GM12878 (cell line): Measurements from ENCODE around the gene CTIF. TPM values are rescaled to one million over a fixed set of nuclear protein-coding genes. Genes with fewer than 3 reads are reported as not detected.

Source experiments
- ATAC-seq: fragments of 200-7000 bp; cut with Tn5 transposase; 3 replicates; pipeline ENCODE4 v1.9.1; 2020; ENCODE audit warnings: mild to moderate bottlenecking, moderate library complexity
- BruUV-seq: library from RNA; stranded (reverse); fragments of 400-500 nt; replicated peaks from 2 replicates; lab custom pipeline; 2021; lab: Mats Ljungman, UMichigan
- CTCF ChIA-PET: fragments of 300-600 bp; sonication (Branson Sonifier 250); formaldehyde crosslinking; extraction: SDS; loops from one replicate; lab custom pipeline; 2021; ENCODE audit warnings: inconsistent platforms; lab: Yijun Ruan, JAX
- POLR2A ChIA-PET: fragments of 350-600 bp; formaldehyde crosslinking; extraction: SDS; loops from one replicate; lab custom pipeline; 2021; ENCODE audit warnings: inconsistent platforms; lab: Charles Lee
- RAD21 ChIA-PET: fragments of 300-600 bp; sonication (Branson Sonifier 250); formaldehyde crosslinking; loops from one replicate; lab custom pipeline; 2023; ENCODE audit warnings: antibody characterized with exemption; ENCODE audit not compliant: unreplicated experiment; lab: Charles Lee
- SMC1A ChIA-PET: fragments of 300-600 bp; sonication (Branson Sonifier 250); formaldehyde crosslinking; loops from one replicate; lab custom pipeline; 2023; ENCODE audit not compliant: unreplicated experiment, uncharacterized antibody; lab: Charles Lee
- DNase-seq: peaks from one replicate; pipeline ENCODE4 v3.0.0-alpha.2; 2011; ENCODE audit warnings: low read depth, low spot score
- FAIRE-seq: peaks from 3 replicates; lab custom pipeline; 2011; peaks lifted over from hg19 to GRCh38; lab: Jason Lieb, UNC
- H2AFZ ChIP-seq: 2 replicates; pipeline ENCODE4 v1.6.0; 2011; ENCODE audit warnings: low read depth, low read length, control low read depth; ENCODE audit not compliant: control insufficient read depth
- H3K27ac ChIP-seq: 2 replicates; pipeline ENCODE4 v1.5.1; 2011; ENCODE audit warnings: control low read depth; ENCODE audit not compliant: control insufficient read depth, insufficient read depth
- H3K27me3 ChIP-seq, 2 experiments: replicated peaks in 1 of 2; 2 replicates each; pipeline versions ENCODE4 v1.6.0 to v1.6.1; 2011; ENCODE audit warnings: low read length in 1 of 2; ENCODE audit not compliant: control insufficient read depth in 2 of 2, insufficient read depth in 2 of 2
- H3K36me3 ChIP-seq, 2 experiments: 2 replicates each; pipeline ENCODE4 v1.5.1; 2011; ENCODE audit warnings: low read length in 1 of 2; ENCODE audit not compliant: control insufficient read depth in 2 of 2, insufficient read depth in 2 of 2
- H3K4me1 ChIP-seq: 2 replicates; pipeline ENCODE4 v1.6.1; 2011; ENCODE audit warnings: mild to moderate bottlenecking, low read length, moderate library complexity, mixed read lengths; ENCODE audit not compliant: control insufficient read depth, insufficient read depth
- H3K4me2 ChIP-seq: 2 replicates; pipeline ENCODE4 v1.6.0; 2011; ENCODE audit warnings: control low read depth; ENCODE audit not compliant: control insufficient read depth, insufficient read depth
- H3K4me3 ChIP-seq: fragments of 200-600 bp; sonication (generic); 2 replicates; pipeline ENCODE4 v1.5.1; 2016
- H3K79me2 ChIP-seq: 2 replicates; pipeline ENCODE4 v1.6.0; 2011; ENCODE audit warnings: low read length; ENCODE audit not compliant: control insufficient read depth, insufficient read depth
- H3K9ac ChIP-seq: 2 replicates; pipeline ENCODE4 v1.8.0; 2011; ENCODE audit warnings: low read length, control low read depth, mixed read lengths; ENCODE audit not compliant: control insufficient read depth, insufficient read depth
- H3K9me3 ChIP-seq: replicated peaks from 3 replicates; pipeline ENCODE4 v1.5.1; 2011; ENCODE audit warnings: mild to moderate bottlenecking, low read length; ENCODE audit not compliant: control insufficient read depth, insufficient read depth
- H4K20me1 ChIP-seq: 2 replicates; pipeline ENCODE4 v1.6.0; 2011; ENCODE audit not compliant: control insufficient read depth, insufficient read depth
- BACH1 ChIP-seq: fragments of 450-650 bp; IDR thresholded peaks from 2 replicates; pipeline ENCODE4 v1.6.1; 2017; ENCODE audit warnings: mild to moderate bottlenecking, borderline replicate concordance
- BRCA1 ChIP-seq: IDR thresholded peaks from 2 replicates; pipeline ENCODE4 v1.6.1; 2011; ENCODE audit warnings: low read depth, low read length, improper control_type of control experiment
- CEBPB ChIP-seq, 2 experiments: fragments of 150-350 bp in 1 of 2; IDR thresholded peaks; 2 replicates each; pipeline ENCODE4 v1.6.1; 2012 to 2014; ENCODE audit warnings: low read depth in 2 of 2, low read length in 2 of 2, borderline replicate concordance in 1 of 2, inconsistent platforms in 1 of 2
- IKZF1 ChIP-seq: fragments of 450-650 bp; conservative IDR thresholded peaks from 2 replicates; pipeline ENCODE4 v1.6.1; 2017; ENCODE audit warnings: antibody characterized with exemption, mild to moderate bottlenecking
- MEF2B ChIP-seq: fragments of 450-650 bp; IDR thresholded peaks from 2 replicates; pipeline ENCODE4 v1.6.1; 2018; ENCODE audit warnings: mild to moderate bottlenecking, moderate library complexity; ENCODE audit not compliant: partially characterized antibody, poor library complexity, severe bottlenecking
- PML ChIP-seq: IDR thresholded peaks from 2 replicates; pipeline ENCODE4 v1.6.1; 2012; ENCODE audit warnings: low read length, inconsistent platforms
- SMAD1 ChIP-seq: fragments of 450-650 bp; IDR thresholded peaks from 2 replicates; pipeline ENCODE4 v1.6.1; 2018; ENCODE audit warnings: mild to moderate bottlenecking, low read depth; ENCODE audit not compliant: partially characterized antibody
- TCF7 ChIP-seq: IDR thresholded peaks from 2 replicates; pipeline ENCODE4 v1.6.1; 2014; ENCODE audit warnings: antibody characterized with exemption, borderline replicate concordance
- ZNF384 ChIP-seq: IDR thresholded peaks from 2 replicates; pipeline ENCODE4 v1.6.1; 2012; ENCODE audit warnings: low read depth, mild to moderate bottlenecking, low read length, improper control_type of control experiment, borderline replicate concordance
- WGBS: methylation state at CpG from one replicate; pipeline ENCODE4 v1.1.6; 2016; ENCODE audit warnings: low lambda C conversion rate; ENCODE audit not compliant: insufficient replicate concordance, insufficient coverage; ENCODE audit errors: missing lambda C conversion rate; 5-methylcytosine and 5-hydroxymethylcytosine counted together
- in situ Hi-C: fragments of 300-500 bp; cut with MboI; formaldehyde crosslinking; loops from 9 replicates; pipeline ENCODE4 v1.14.3; 2018; ENCODE audit warnings: mixed read lengths
- intact Hi-C: fragments of 100-400 bp; cut with micrococcal nuclease; formaldehyde crosslinking; loops from one replicate; pipeline ENCODE4 v1.14.2; 2022; ENCODE audit not compliant: unreplicated experiment
- polyA plus RNA-seq, 11 experiments: library from polyadenylated mRNA; depleted of rRNA in 4 of 11; unstranded in 6 of 11; stranded (reverse) in 5 of 11; fragments of >200 nt; fragmentation: Nextera tagmentation in 4 of 11; fragmentation: Illumina TruSeq in 1 of 11; extraction: Ambion mirVana in 4 of 11; extraction: Trizol in 1 of 11; gene quantifications; 1 replicate in 1 of 11; 2 replicates in 10 of 11; pipeline versions ENCODE4 v1.2.1 to v1.2.3, GENCODE V29; 2011 to 2016; ENCODE audit warnings: inconsistent platforms in 2 of 11, missing spikeins in 2 of 11, low read depth in 1 of 11
- total RNA-seq, 4 experiments: library from RNA; depleted of rRNA in 3 of 4; stranded (reverse); fragments of >200 nt in 3 of 4; fragmentation: Illumina TruSeq in 1 of 4; extraction: Trizol in 1 of 4; gene quantifications; 2 replicates each; pipeline versions ENCODE4 v1.2.1 to v1.2.3, GENCODE V29; 2013 to 2021
- TF ChIP-seq, protein P1 (sequence below): IDR thresholded peaks from 2 replicates; pipeline ENCODE4 v1.6.1; 2012; ENCODE audit warnings: low read length, inconsistent platforms

The CTIF gene
- total and polyA plus RNA-seq, 10 of the 15 experiments (the other 5 are each of a cell fraction or from before 2014, with no cell fraction given), result 0.06 to 11.6 (median 2.5) TPM

- FAIRE-seq (no peak), DNase-seq (no peak), ATAC-seq (no peak)
- Histone ChIP-seq H3K4me2 (no peak overlapping the region), H2AFZ (no peak overlapping the region), H3K9ac (no peak overlapping the region), H4K20me1 (no peaks in the 10 kb centered on the region), H3K27ac (no peak overlapping the region), H3K79me2 (no peaks in the 10 kb centered on the region), H3K4me1 (no peaks in the 10 kb centered on the region), H3K4me3 (no peak overlapping the region), H3K36me3 (no peaks in the 10 kb centered on the region), H3K27me3 (no peaks in the 10 kb centered on the region), H3K9me3 (no peaks in the 10 kb centered on the region; the same call in 1 of the 3 replicates)
- ChIA-PET CTCF (no interaction called here), RAD21 (no interaction called here), SMC1A (no interaction called here), POLR2A (no interaction called here)
- intact Hi-C loops, result no loop called here
- in situ Hi-C loops, result no loop called here
- TF ChIP-seq TCF7 (no peak), SMAD1 (no peak), IKZF1 (no peak), PML (no peak), MEF2B (no peak), CEBPB (IDR thresholded peaks at IDR 0.05; ENCODE audit: borderline replicate concordance in 1 of 2, low read depth in 2 of 2, low read length in 2 of 2) (no peak), BACH1 (no peak), BRCA1 (no peak), ZNF384 (no peak)
- TF ChIP-seq, protein P1, sequence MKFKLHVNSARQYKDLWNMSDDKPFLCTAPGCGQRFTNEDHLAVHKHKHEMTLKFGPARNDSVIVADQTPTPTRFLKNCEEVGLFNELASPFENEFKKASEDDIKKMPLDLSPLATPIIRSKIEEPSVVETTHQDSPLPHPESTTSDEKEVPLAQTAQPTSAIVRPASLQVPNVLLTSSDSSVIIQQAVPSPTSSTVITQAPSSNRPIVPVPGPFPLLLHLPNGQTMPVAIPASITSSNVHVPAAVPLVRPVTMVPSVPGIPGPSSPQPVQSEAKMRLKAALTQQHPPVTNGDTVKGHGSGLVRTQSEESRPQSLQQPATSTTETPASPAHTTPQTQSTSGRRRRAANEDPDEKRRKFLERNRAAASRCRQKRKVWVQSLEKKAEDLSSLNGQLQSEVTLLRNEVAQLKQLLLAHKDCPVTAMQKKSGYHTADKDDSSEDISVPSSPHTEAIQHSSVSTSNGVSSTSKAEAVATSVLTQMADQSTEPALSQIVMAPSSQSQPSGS, result no peak
- WGBS, result 54% methylated on average over 11 of the region's 11 CpGs
- no TSS peak for BruUV-seq
These were observed 36.0 kb downstream of the CTIF start for GRCh38 chr18:48574667-48575300.
